ENCODE measurements around the gene LRRC4. TPM values are rescaled to one million over a fixed set of nuclear protein-coding genes. Genes with fewer than 3 reads are reported as not detected.

Gene LRRC4
- total and polyA plus RNA-seq, 3 donors from 2014 or later: 10.2 to 17.0 (median 12.5) TPM

DNA sequence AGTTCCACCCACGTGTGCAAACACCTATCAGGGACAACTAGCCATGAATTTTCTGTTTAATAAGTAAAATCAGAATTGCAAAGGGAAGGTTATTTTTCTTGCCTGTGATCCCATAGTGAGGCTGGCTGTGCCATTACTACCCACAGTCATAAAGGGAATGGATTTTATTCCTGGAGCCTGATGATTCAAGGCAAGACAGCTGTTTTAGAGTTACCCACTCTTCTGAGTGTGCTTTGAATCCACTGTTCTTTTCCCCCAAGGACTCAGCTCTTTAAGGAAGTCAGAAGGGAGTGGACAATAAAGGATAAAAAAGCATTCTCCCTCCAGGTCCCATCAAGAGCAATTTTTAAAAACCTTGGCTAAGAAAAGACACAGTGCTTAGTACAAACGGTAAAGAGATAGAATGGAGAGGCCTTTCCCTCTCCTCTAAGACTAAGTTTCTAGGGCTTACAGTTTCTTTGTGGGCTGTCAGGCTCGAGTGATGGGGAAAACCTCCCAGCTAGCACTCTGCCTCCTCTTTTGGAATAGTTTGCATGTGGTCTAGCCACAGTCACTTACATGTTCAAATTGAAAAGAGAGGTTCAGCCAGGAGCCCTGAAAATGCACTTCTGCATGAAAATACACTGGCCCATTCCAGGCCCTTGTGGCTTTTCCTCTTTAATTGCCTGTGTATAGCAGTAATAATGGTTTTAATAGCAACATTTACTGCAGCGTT lies 5.1 kb upstream of the LRRC4 start:
- H3K36me3 ChIP-seq (ENCODE audit: low read depth, missing control alignments): no peaks in the 10 kb centered on the region
- peaks cover 4% of the 10 kb centered on the region for H3K4me1 ChIP-seq
- no peak overlapping the region for H3K4me3 ChIP-seq
- no peak for DNase-seq
- WGBS, 2 donors: 75 to 77% methylated on average over 4 of the region's 4 CpGs
- H3K9me3 ChIP-seq: no peaks in the 10 kb centered on the region
- intact Hi-C loops (cut with DNase I; ENCODE audit: low total_unique reads): no loop called here
- H3K27me3 ChIP-seq: no peaks in the 10 kb centered on the region
- TF ChIP-seq POLR2A (IDR thresholded peaks at IDR 0.05): no peak
- TF ChIP-seq, protein P1, sequence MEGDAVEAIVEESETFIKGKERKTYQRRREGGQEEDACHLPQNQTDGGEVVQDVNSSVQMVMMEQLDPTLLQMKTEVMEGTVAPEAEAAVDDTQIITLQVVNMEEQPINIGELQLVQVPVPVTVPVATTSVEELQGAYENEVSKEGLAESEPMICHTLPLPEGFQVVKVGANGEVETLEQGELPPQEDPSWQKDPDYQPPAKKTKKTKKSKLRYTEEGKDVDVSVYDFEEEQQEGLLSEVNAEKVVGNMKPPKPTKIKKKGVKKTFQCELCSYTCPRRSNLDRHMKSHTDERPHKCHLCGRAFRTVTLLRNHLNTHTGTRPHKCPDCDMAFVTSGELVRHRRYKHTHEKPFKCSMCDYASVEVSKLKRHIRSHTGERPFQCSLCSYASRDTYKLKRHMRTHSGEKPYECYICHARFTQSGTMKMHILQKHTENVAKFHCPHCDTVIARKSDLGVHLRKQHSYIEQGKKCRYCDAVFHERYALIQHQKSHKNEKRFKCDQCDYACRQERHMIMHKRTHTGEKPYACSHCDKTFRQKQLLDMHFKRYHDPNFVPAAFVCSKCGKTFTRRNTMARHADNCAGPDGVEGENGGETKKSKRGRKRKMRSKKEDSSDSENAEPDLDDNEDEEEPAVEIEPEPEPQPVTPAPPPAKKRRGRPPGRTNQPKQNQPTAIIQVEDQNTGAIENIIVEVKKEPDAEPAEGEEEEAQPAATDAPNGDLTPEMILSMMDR (IDR thresholded peaks at IDR 0.05): no peak
- H3K27ac ChIP-seq: no peak overlapping the region

GRCh38 chr7:128035712-128036111 lies 4.5 kb upstream of the LRRC4 start:
- Histone ChIP-seq H3K9me3 (no peaks in the 10 kb centered on the region), H3K27me3 (no peaks in the 10 kb centered on the region), H3K4me3 (no peak overlapping the region), H3K4me1 (peaks cover 4% of the 10 kb centered on the region), H3K36me3 (ENCODE audit: low read depth, missing control alignments) (no peaks in the 10 kb centered on the region), H3K27ac (no peak overlapping the region)
- DNase-seq: no peak
- TF ChIP-seq, protein P1 (IDR thresholded peaks at IDR 0.05): peak in 1 of 3 experiments; percentile 36
- no peak for TF ChIP-seq POLR2A (IDR thresholded peaks at IDR 0.05)
- intact Hi-C loops (cut with DNase I; ENCODE audit: low total_unique reads): no loop called here
- WGBS, 2 donors: 63 to 71% methylated on average over 3 of the region's 3 CpGs

DNA sequence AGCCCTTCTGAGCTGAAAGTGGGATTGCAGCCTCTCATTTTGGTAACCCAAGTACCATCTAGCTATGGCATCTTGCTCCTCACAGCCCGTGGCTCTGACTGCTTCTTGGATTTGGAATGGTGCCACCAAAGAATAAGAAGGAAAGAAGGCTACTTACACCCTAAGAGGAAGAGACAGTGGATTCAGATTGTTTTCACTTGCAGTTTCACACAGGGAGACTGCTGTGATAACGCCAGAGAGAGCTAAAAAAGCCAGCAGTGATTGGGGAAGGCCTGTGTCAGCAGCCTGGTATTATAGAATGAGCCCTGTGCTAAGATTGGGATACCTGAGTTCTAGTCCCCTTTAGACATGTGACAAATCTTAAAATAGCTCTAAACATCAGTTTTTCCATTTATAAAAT lies 3.6 kb upstream of the LRRC4 start:
- DNase-seq: no peak
- H3K27me3 ChIP-seq: no peaks in the 10 kb centered on the region
- intact Hi-C loops (cut with DNase I; ENCODE audit: low total_unique reads): no loop called here
- TF ChIP-seq, protein P1 (IDR thresholded peaks at IDR 0.05): no peak
- no peak for TF ChIP-seq POLR2A (IDR thresholded peaks at IDR 0.05)
- no peak overlapping the region for H3K27ac ChIP-seq
- no peaks in the 10 kb centered on the region for H3K36me3 ChIP-seq (ENCODE audit: low read depth, missing control alignments)
- H3K4me3 ChIP-seq: no peak overlapping the region
- H3K4me1 ChIP-seq: peaks cover 4% of the 10 kb centered on the region
- WGBS, 2 donors: 39 to 51% methylated on average over 2 of the region's 2 CpGs
- no peaks in the 10 kb centered on the region for H3K9me3 ChIP-seq

- intact Hi-C loops (cut with DNase I; ENCODE audit: low total_unique reads): no loop called here
- no peak for DNase-seq
- Histone ChIP-seq H3K9me3 (no peaks in the 10 kb centered on the region), H3K27me3 (no peaks in the 10 kb centered on the region), H3K4me3 (peak overlapping the region in 1 of 2 donors; percentile 59), H3K4me1 (peaks cover 4% of the 10 kb centered on the region), H3K36me3 (ENCODE audit: low read depth, missing control alignments) (no peaks in the 10 kb centered on the region), H3K27ac (no peak overlapping the region)
- TF ChIP-seq POLR2A (IDR thresholded peaks at IDR 0.05): no peak
- TF ChIP-seq, protein P1 (IDR thresholded peaks at IDR 0.05): no peak
- WGBS, 2 donors: 59 to 68% methylated on average over 9 of the region's 9 CpGs
Observed at GRCh38 chr7:128033246-128033645, 2.0 kb upstream of the LRRC4 start.

All from testis (tissue), 3 donors.